Measurements from ENCODE around the gene NAT14. TPM values are rescaled to one million over a fixed set of nuclear protein-coding genes. Genes with fewer than 3 reads are reported as not detected.
A peak's percentile ranks its signal among the peaks of the same experiment; 100 is the strongest.

Gene NAT14
- total and polyA plus RNA-seq, 2 experiments from 2014 or later, result 56.5 to 138 TPM

GRCh38 chr19:55464662-55465054 is 20.3 kb upstream of the NAT14 start, which contains the start of gene C19orf85:
Gene C19orf85, minus strand, starts transcription at chr19:55464751. Its CDS starts 197 bp downstream, at chr19:55464554.
- DNase-seq (ENCODE audit: low read depth in 1 of 2, low spot score in 1 of 2), result no peak
- no peaks in the 10 kb centered on the region for H3K36me3 ChIP-seq
- H3K9me3 ChIP-seq (ENCODE audit: low read depth), result no peaks in the 10 kb centered on the region
- no peak for TF ChIP-seq CTCF (IDR thresholded peaks at IDR 0.05; ENCODE audit: low read depth, low read length)
- no peaks in the 10 kb centered on the region for H3K4me1 ChIP-seq (ENCODE audit: low read depth)
- no peak within 1 kb of the TSS for H3K27ac ChIP-seq
- H3K4me3 ChIP-seq, result no peak within 1 kb of the TSS
- no peaks in the 10 kb centered on the region for H3K27me3 ChIP-seq

GRCh38 chr19:55465460-55466240 is 19.3 kb upstream of the NAT14 start:
- no peak for DNase-seq (ENCODE audit: low read depth in 1 of 2, low spot score in 1 of 2)
- Histone ChIP-seq H3K9me3 (ENCODE audit: low read depth) (no peaks in the 10 kb centered on the region), H3K4me1 (ENCODE audit: low read depth) (no peaks in the 10 kb centered on the region), H3K27me3 (no peaks in the 10 kb centered on the region), H3K4me3 (no peak overlapping the region), H3K27ac (no peak overlapping the region), H3K36me3 (no peaks in the 10 kb centered on the region)
- TF ChIP-seq CTCF (IDR thresholded peaks at IDR 0.05; ENCODE audit: low read depth, low read length), result no peak

- Histone ChIP-seq H3K36me3 (no peaks in the 10 kb centered on the region), H3K27me3 (no peaks in the 10 kb centered on the region), H3K27ac (no peak overlapping the region), H3K4me1 (ENCODE audit: low read depth) (no peaks in the 10 kb centered on the region), H3K9me3 (ENCODE audit: low read depth) (no peaks in the 10 kb centered on the region), H3K4me3 (no peak overlapping the region)
- DNase-seq (ENCODE audit: low read depth in 1 of 2, low spot score in 1 of 2), result no peak
- TF ChIP-seq CTCF (IDR thresholded peaks at IDR 0.05; ENCODE audit: low read depth, low read length), result no peak
These were observed 18.8 kb upstream of the NAT14 start for GRCh38 chr19:55466241-55466614.

- H3K36me3 ChIP-seq, result no peaks in the 10 kb centered on the region
- TF ChIP-seq CTCF (IDR thresholded peaks at IDR 0.05; ENCODE audit: low read depth, low read length), result peak; percentile 99
- no peak overlapping the region for H3K27ac ChIP-seq
- no peaks in the 10 kb centered on the region for H3K27me3 ChIP-seq
- H3K4me3 ChIP-seq, result no peak overlapping the region
- no peaks in the 10 kb centered on the region for H3K4me1 ChIP-seq (ENCODE audit: low read depth)
- H3K9me3 ChIP-seq (ENCODE audit: low read depth), result no peaks in the 10 kb centered on the region
- DNase-seq (ENCODE audit: low read depth in 1 of 2, low spot score in 1 of 2), result peak; percentile 64 to 91
These were observed 17.5 kb upstream of the NAT14 start for GRCh38 chr19:55467236-55468053.

GRCh38 chr19:55468054-55468393 is 17.0 kb upstream of the NAT14 start:
- TF ChIP-seq CTCF (IDR thresholded peaks at IDR 0.05; ENCODE audit: low read depth, low read length), result no peak
- no peaks in the 10 kb centered on the region for H3K9me3 ChIP-seq (ENCODE audit: low read depth)
- no peak overlapping the region for H3K27ac ChIP-seq
- DNase-seq (ENCODE audit: low read depth in 1 of 2, low spot score in 1 of 2), result no peak
- no peaks in the 10 kb centered on the region for H3K4me1 ChIP-seq (ENCODE audit: low read depth)
- H3K27me3 ChIP-seq, result no peaks in the 10 kb centered on the region
- H3K4me3 ChIP-seq, result no peak overlapping the region
- H3K36me3 ChIP-seq, result no peaks in the 10 kb centered on the region
